Activated T-cell treated with anti-CD3 and anti-CD28 coated beads, Interleukin-2, amount 50 U/mL, for 24 hours (primary cell): ENCODE results near the gene ST13.
"Not testable (repeated sequence)": the region's sequence is repeated elsewhere in the genome, so short reads cannot be mapped to it uniquely, and the experiment has no call there.

Source experiments
- DNase-seq: peaks from one replicate; pipeline ENCODE4 v3.0.0-alpha.2; 2020
- H3K27ac Mint-ChIP-seq: 2 replicates; pipeline ENCODE4 v1.8.0; 2020; ENCODE audit warnings: mild to moderate bottlenecking, mixed read lengths
- H3K27me3 Mint-ChIP-seq: 2 replicates; pipeline ENCODE4 v1.8.0; 2020; ENCODE audit warnings: mixed read lengths
- H3K36me3 Mint-ChIP-seq: 2 replicates; pipeline ENCODE4 v1.8.0; 2020; ENCODE audit warnings: low read depth, mixed read lengths
- H3K4me1 Mint-ChIP-seq: 2 replicates; pipeline ENCODE4 v1.8.0; 2020; ENCODE audit warnings: low read depth, mixed read lengths
- H3K4me3 Mint-ChIP-seq: 2 replicates; pipeline ENCODE4 v1.8.0; 2020; ENCODE audit warnings: mild to moderate bottlenecking, moderate library complexity, mixed read lengths
- H3K9me3 Mint-ChIP-seq: 2 replicates; pipeline ENCODE4 v1.8.0; 2020; ENCODE audit warnings: mixed read lengths

The ST13 gene

GRCh38 chr22:40856513-40857308 is at the start of gene ST13, which contains the start of gene XPNPEP3:
Gene ST13, minus strand, starts transcription at chr22:40856639. Its CDS starts 99 bp downstream, at chr22:40856540.
Gene XPNPEP3, plus strand, starts transcription at chr22:40857148. Its CDS starts 34 bp downstream, at chr22:40857182.
- H3K9me3 Mint-ChIP-seq = no peaks in the 10 kb centered on the region
- H3K4me3 Mint-ChIP-seq = peak within 1 kb of the TSS; percentile 93
- peaks cover 61% of the 10 kb centered on the region for H3K4me1 Mint-ChIP-seq
- H3K27ac Mint-ChIP-seq = peak within 1 kb of the TSS; percentile 100
- no peaks in the 10 kb centered on the region for H3K27me3 Mint-ChIP-seq
- peak; percentile 98 for DNase-seq
- H3K36me3 Mint-ChIP-seq = peaks cover 86% of the 10 kb centered on the region

DNA sequence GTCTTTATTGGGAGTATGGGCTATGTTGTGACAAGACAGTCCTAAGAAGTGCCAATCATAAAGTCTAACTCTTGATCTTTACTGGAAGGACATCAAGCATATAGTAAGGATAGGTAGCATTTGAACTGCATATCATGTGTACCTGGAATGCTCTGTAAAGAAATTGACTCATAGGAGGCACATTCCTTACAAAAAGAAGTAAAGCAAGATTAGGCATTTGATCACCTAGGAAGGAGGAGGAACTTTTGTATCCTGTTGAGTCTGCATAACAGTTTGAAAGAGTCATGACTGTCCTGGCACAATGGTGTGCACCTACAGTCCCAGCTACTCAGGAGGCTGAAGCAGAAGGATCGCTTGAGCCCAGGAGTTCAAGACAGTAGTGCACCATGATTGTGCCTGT is 47.7 kb upstream of the ST13 start:
- no peak overlapping the region for H3K27ac Mint-ChIP-seq
- no peaks in the 10 kb centered on the region for H3K9me3 Mint-ChIP-seq
- DNase-seq = no peak
- H3K27me3 Mint-ChIP-seq = no peaks in the 10 kb centered on the region
- H3K36me3 Mint-ChIP-seq = peaks cover 37% of the 10 kb centered on the region
- H3K4me1 Mint-ChIP-seq = peaks cover 9% of the 10 kb centered on the region
- no peak overlapping the region for H3K4me3 Mint-ChIP-seq

DNA sequence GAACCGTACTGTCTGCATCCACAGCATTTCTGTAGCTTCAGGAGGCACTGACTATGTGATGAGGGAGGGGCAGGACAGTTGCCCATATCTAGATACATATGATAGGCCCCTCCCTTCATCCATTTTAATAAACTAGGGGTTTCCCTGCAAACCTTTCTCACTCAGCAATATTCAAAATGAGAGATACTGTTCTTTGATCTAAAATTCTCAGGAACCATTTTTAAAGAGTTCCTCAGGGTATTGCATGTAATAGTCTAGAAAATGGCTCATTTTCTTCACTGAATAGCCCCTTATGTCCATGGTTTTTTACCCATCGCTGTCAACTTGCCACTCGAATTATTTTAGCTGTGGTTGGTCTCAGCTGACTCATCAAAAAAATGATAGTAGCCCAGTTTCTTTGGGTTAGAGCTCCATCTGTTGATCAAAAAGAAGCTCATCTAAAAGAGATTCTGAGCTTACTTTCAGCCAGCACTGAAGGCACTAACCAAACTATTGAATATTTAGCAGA is 42.5 kb upstream of the ST13 start:
- H3K27ac Mint-ChIP-seq = peak overlapping the region; percentile 90
- H3K36me3 Mint-ChIP-seq = peaks cover 31% of the 10 kb centered on the region
- no peak for DNase-seq
- no peaks in the 10 kb centered on the region for H3K9me3 Mint-ChIP-seq
- H3K4me1 Mint-ChIP-seq = peaks cover 16% of the 10 kb centered on the region
- H3K27me3 Mint-ChIP-seq = no peaks in the 10 kb centered on the region
- peak overlapping the region; percentile 37 for H3K4me3 Mint-ChIP-seq

DNA sequence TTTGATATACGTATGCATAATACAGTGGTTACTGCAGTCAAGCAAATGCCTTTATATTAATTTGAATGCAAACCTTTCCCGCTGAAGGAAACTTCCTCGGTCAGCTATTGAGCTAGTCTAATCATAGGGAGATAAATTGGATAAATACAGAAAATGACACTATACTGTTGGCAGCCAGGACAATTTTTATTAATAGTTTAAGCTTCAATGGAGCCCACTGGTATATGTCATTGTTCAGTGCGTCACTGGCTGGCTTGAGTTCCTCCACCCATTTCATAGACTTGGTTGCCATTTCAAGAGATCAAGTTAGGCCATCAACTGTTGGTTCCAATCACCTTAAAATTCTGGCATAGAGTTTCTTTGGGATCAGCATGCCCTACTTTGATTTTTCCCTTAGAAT is 38.0 kb upstream of the ST13 start:
- Mint-ChIP-seq H3K9me3 (no peaks in the 10 kb centered on the region), H3K27me3 (no peaks in the 10 kb centered on the region), H3K36me3 (peaks cover 32% of the 10 kb centered on the region), H3K4me1 (peaks cover 10% of the 10 kb centered on the region), H3K4me3 (no peak overlapping the region), H3K27ac (no peak overlapping the region)
- DNase-seq = no peak

GRCh38 chr22:40890881-40891280 is 34.4 kb upstream of the ST13 start:
- no peaks in the 10 kb centered on the region for H3K9me3 Mint-ChIP-seq
- no peaks in the 10 kb centered on the region for H3K4me1 Mint-ChIP-seq
- no peak overlapping the region for H3K4me3 Mint-ChIP-seq
- no peak for DNase-seq
- no peaks in the 10 kb centered on the region for H3K27me3 Mint-ChIP-seq
- H3K27ac Mint-ChIP-seq = no peak overlapping the region
- peaks cover 55% of the 10 kb centered on the region for H3K36me3 Mint-ChIP-seq

- DNase-seq = no peak
- Mint-ChIP-seq H3K36me3 (peaks cover 62% of the 10 kb centered on the region), H3K4me1 (no peaks in the 10 kb centered on the region), H3K9me3 (no peaks in the 10 kb centered on the region), H3K27me3 (no peaks in the 10 kb centered on the region), H3K4me3 (no peak overlapping the region), H3K27ac (peak overlapping the region; percentile 53)
Measured at GRCh38 chr22:40889116-40889515, 32.7 kb upstream of the ST13 start.

- Mint-ChIP-seq H3K4me3 (no peak overlapping the region), H3K9me3 (no peaks in the 10 kb centered on the region), H3K36me3 (peaks cover 48% of the 10 kb centered on the region), H3K4me1 (no peaks in the 10 kb centered on the region), H3K27ac (no peak overlapping the region), H3K27me3 (no peaks in the 10 kb centered on the region)
- DNase-seq = no peak
Measured at GRCh38 chr22:40878922-40879321, 22.5 kb upstream of the ST13 start.

DNA sequence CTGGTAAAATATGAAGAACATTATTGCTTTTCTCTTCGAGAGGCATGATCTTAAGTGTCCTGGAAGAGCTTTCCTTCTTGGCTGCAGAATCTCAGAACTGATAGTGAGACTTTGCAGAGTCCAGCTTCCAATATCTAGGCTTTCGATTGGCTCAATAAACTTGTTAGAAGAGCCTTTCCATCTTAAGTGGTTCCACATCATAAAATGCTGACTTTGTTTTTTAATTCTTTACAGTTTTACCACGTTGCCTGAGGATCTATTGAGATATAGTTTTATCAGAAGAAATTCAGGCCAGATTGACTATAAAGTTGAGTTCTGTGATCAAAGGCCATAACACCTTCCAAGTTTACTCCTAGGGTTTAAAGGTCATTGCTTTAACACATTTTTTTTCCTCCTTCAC is 21.0 kb upstream of the ST13 start:
- DNase-seq = no peak
- Mint-ChIP-seq H3K27me3 (no peaks in the 10 kb centered on the region), H3K4me1 (no peaks in the 10 kb centered on the region), H3K9me3 (no peaks in the 10 kb centered on the region), H3K36me3 (peaks cover 43% of the 10 kb centered on the region), H3K27ac (no peak overlapping the region), H3K4me3 (no peak overlapping the region)

DNA sequence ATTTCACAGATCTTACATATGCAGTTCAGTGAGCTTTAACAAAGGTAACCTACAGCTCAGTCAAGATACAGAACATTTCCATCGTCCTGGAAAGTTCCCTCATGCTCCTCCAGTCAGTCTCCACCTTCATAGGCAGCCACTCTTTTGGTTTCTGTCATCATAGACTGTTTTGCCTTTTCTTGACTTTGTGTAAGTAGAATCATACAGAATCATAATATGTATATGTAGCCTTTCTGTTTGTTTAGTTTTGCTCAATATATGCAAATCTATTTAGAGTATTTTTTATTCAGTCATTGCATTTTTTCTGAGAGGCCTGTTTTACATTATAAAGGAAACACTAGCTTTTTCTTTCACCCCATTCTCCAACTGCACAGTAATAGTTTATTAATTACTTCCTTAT is 20.5 kb upstream of the ST13 start:
- no peak overlapping the region for H3K4me3 Mint-ChIP-seq
- no peak for DNase-seq
- no peak overlapping the region for H3K27ac Mint-ChIP-seq
- H3K9me3 Mint-ChIP-seq = no peaks in the 10 kb centered on the region
- H3K36me3 Mint-ChIP-seq = peaks cover 44% of the 10 kb centered on the region
- no peaks in the 10 kb centered on the region for H3K4me1 Mint-ChIP-seq
- no peaks in the 10 kb centered on the region for H3K27me3 Mint-ChIP-seq

- Mint-ChIP-seq H3K27me3 (no peaks in the 10 kb centered on the region), H3K36me3 (peaks cover 55% of the 10 kb centered on the region), H3K4me3 (no peak overlapping the region), H3K4me1 (no peaks in the 10 kb centered on the region), H3K27ac (no peak overlapping the region), H3K9me3 (no peaks in the 10 kb centered on the region)
- DNase-seq = no peak
Measured at GRCh38 chr22:40875111-40875510, 18.7 kb upstream of the ST13 start.

GRCh38 chr22:40874016-40874415 is 17.6 kb upstream of the ST13 start:
- Mint-ChIP-seq H3K27ac (no peak overlapping the region), H3K4me1 (no peaks in the 10 kb centered on the region), H3K27me3 (no peaks in the 10 kb centered on the region)

DNA sequence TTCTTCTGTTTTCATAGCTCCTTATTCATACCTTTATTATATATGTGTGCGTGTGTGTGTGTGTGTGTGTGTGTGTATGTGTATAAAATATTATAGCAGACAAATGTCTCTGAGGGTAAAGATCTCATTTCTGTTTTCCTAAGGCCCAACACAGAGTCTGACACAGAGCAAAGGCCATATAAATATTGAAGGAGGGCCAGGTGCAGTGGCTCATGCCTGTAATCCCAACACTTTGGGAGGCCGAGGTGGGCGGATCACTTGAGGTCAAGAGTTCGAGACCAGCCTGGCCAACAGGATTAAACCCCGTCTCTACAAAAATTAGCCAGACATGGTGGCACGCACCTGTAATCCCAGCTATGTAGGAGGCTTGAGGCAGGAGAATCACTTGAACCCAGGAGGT is 11.9 kb upstream of the ST13 start:
- not testable (repeated sequence) for H3K27me3 Mint-ChIP-seq, H3K9me3 Mint-ChIP-seq, H3K4me3 Mint-ChIP-seq, H3K4me1 Mint-ChIP-seq, H3K27ac Mint-ChIP-seq, DNase-seq
- peaks cover 38% of the 10 kb centered on the region for H3K36me3 Mint-ChIP-seq

More at GRCh38 chr22:40874016-40874415, 17.6 kb upstream of the ST13 start:
- DNase-seq = no peak
- Mint-ChIP-seq H3K36me3 (peaks cover 55% of the 10 kb centered on the region), H3K4me3 (no peak overlapping the region), H3K9me3 (no peaks in the 10 kb centered on the region)

- Mint-ChIP-seq H3K27ac (no peak overlapping the region), H3K4me1 (peaks cover 12% of the 10 kb centered on the region), H3K27me3 (no peaks in the 10 kb centered on the region), H3K36me3 (peaks cover 42% of the 10 kb centered on the region), H3K4me3 (no peak overlapping the region), H3K9me3 (no peaks in the 10 kb centered on the region)
- DNase-seq = no peak
Measured at GRCh38 chr22:40867109-40867508, 10.7 kb upstream of the ST13 start.

DNA sequence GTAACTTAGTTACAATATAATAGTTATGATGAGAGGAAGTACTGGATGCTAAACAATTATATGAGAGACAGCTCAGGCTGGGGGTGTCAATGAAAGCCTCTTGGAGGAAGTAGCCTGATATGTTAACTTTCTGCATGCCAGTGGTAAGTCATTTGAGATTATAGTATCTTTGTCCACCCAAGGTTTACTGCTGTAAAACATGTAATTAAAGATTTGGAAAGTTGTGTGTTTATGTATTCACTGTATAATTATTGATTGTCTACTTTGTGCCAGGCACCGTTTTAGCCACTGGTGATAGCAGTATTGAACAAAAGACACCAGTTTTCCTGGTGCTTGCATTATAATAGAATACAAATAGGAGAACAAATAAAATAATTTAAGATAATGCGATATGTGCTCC is 6.1 kb upstream of the ST13 start:
- Mint-ChIP-seq H3K27me3 (no peaks in the 10 kb centered on the region), H3K4me3 (no peak overlapping the region), H3K36me3 (peaks cover 50% of the 10 kb centered on the region), H3K27ac (no peak overlapping the region), H3K9me3 (no peaks in the 10 kb centered on the region), H3K4me1 (peaks cover 38% of the 10 kb centered on the region)
- no peak for DNase-seq

- no peaks in the 10 kb centered on the region for H3K27me3 Mint-ChIP-seq
- H3K27ac Mint-ChIP-seq = peak within 1 kb of the TSS; percentile 12
- H3K9me3 Mint-ChIP-seq = no peaks in the 10 kb centered on the region
- peaks cover 40% of the 10 kb centered on the region for H3K4me1 Mint-ChIP-seq
- peaks cover 55% of the 10 kb centered on the region for H3K36me3 Mint-ChIP-seq
- H3K4me3 Mint-ChIP-seq = no peak within 1 kb of the TSS
- DNase-seq = no peak
Measured at GRCh38 chr22:40862013-40862412, 5.6 kb upstream of the ST13 start, which contains the start of gene DNAJB7. Gene DNAJB7, minus strand, starts transcription at chr22:40862113. Its CDS starts 119 bp downstream, at chr22:40861994.
